Cerebellar nuclear complex (tissue), 1 donor: Measurements from ENCODE around the gene FMN1.

Experiments used
- DNase-seq, 2 experiments: peaks; one replicate each; lab custom pipeline; 2025; lab: John Stamatoyannopoulos, UW

FMN1 gene

DNA sequence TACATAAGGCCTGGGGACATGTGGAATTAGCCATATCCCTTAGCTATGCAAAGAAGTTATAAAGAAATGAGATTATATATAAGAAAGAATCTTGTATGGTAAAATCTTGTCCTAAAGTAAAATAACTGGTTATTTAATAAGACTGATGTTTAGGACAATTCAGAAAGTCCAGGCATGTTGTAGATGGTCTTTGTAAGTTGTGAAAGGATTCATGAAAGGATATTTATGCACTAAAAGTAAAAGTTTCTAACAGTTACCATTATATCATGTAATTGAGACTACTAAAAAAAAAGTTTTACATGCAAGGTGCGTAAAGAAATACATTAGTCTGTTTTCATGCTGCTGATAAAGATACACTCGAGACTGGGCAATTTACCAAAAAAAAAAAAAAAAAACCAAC, 146.3 kb downstream of the FMN1 start:
- DNase-seq, result no peak

DNA sequence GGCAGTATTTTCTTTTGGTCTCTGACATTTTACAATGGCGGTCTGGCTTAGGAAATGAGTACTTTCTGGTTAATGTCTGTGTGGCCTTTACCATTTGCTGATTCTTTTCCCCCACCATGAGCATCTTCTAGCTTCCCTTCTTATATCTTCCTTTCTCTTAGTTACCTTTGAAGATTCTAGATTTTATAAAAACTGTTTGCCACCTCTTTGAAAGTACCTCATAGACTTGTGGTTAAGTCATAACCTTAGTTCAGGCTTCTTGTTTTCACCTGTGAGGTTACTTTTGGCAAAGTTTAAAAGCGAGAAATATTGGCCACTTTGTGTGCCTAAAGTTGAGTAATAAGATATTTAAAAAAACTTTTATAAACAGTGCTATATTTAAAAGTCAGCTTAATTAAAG, 147.4 kb downstream of the FMN1 start:
- no peak for DNase-seq

DNA sequence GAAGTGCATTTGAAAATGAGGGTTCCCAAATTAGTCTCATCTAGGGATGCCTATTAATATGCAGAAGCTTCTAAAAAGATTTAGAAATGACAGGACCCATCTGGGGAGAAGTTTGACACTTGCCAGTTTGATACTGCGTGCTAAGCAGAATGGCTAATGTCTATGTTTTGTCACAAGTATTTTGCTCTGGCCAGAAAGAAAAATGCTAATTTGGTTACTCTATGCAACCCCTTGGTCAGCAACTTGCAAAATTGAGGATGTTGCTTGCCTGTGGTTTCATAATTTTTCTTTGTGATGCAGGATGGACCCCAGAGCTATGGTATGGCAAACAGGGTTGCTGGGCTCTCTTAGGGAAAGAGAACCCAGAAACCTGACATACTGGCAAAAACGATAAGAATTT, 148.2 kb downstream of the FMN1 start:
- DNase-seq, result no peak

GRCh38 chr15:33045066-33045810, 149.3 kb downstream of the FMN1 start:
- DNase-seq, result no peak

- DNase-seq, result no peak
Observed at GRCh38 chr15:33044598-33044997, 149.9 kb downstream of the FMN1 start.

- DNase-seq, result no peak
Observed at GRCh38 chr15:33043636-33044035, 150.9 kb downstream of the FMN1 start.

GRCh38 chr15:33040496-33040895, 154.0 kb downstream of the FMN1 start:
- no peak for DNase-seq

GRCh38 chr15:33034588-33034987, 159.9 kb downstream of the FMN1 start:
- DNase-seq, result no peak

- no peak for DNase-seq
Observed at GRCh38 chr15:33032053-33032452, 162.5 kb downstream of the FMN1 start.

DNA sequence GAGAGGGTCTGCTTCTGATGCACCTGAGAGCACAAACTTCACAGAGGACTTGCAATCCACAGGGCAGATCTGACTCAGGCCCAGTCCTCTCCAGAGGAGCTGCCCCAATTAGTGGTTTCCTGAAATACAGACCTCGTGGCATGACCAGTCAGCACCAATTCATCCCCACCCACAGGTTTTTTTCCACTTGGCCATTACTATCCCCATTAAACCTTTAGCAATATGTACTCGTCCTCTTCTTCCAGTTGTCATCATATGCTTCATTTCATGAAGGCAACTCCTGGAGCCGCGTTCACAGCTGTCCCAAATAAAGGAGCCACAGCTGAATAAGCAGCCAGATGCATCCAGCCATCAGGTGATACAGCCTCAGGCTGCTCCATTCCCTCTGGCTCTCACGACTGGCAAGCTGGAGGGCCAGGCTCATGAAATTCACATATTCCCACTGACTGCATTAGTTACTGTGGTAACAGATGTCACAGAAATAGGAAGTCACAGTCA, 163.1 kb downstream of the FMN1 start:
- no peak for DNase-seq

- no peak for DNase-seq
Observed at GRCh38 chr15:33030315-33030714, 164.2 kb downstream of the FMN1 start.

- DNase-seq, result no peak
Observed at GRCh38 chr15:33029109-33029652, 165.3 kb downstream of the FMN1 start.

- no peak for DNase-seq
Observed at GRCh38 chr15:33028495-33028894, 166.0 kb downstream of the FMN1 start.

DNA sequence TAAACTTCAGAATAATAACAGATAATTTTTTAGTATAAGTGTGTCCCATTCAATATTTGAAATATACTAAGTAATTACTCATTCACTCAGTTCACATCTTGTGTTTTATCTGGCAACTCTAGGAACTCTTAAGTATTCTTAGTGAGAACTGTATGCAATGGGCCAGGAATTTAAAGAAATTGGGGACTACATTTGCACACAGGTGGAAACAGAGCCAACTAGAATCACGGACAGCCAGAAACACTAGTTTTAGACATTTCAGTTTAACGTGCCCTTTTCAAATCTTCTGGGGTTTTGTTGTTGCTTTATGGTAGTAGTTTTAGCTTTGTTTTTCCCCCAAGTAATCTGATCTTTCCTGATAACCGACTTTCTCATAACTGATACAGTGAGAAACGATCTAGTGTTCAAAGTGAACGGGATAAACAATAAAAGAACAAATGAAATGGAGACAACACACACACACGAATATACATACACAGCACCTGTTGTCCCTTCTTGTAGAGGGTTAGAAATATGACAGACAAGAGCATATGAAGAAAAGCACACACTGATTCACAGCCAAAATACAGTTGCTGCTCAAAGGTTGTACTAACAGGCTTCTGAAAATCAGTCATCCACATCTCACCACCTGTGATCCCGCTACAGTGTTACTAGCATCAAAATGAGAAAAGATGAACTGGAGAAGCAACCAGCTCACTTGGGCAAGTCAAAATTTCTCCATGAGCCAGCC, 167.0 kb downstream of the FMN1 start:
- DNase-seq, result no peak

DNA sequence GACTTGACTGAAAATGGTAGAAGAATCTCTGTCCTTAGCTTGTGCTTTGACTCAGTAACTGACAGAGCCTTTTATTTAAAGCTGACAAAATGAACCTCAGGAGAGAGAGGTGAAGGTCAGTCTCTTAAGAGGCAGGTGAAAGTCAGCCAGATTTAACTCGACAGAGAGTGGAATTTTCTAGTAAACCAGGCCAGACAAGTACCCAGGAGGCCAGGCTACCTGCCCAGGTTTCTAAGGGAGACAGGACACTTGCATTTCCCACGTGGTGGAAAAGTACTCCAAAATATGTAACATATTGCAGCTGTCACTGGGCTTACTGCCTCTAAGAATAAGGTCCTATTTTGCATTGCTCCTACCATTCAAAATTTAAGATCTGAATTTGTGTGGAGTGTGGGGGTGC, 167.9 kb downstream of the FMN1 start:
- no peak for DNase-seq

- DNase-seq, result no peak
Observed at GRCh38 chr15:33022629-33023028, 171.9 kb downstream of the FMN1 start.

DNA sequence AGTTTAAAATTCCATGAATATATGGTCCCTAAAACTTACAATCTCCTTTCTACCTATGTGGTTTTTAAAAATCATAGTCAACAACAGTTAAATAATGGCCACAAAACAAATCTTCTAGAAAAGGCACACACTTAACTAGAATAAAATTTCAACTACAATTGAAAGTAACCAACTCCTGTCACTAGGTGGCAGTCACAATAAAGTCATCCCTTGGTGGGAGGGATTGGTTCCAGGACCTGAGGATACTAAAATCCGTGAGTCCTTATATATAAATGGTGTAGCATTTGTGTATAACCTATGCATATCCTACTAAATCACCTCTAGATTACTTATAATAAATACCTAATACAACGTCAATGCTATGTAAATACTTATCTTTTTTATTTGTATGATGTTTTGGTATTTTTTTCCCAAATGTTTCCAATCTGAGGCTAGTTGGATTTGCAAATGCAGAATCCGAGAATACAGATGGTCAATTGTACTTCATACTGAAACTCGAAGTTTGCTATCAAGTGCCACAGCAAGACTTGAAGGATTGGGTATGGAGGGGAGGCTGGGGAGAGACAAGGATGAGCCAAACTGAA, 172.6 kb downstream of the FMN1 start:
- DNase-seq, result no peak

GRCh38 chr15:33019354-33019981, 175.0 kb downstream of the FMN1 start:
- no peak for DNase-seq

GRCh38 chr15:33016405-33017024, 178.0 kb downstream of the FMN1 start:
- no peak for DNase-seq

- DNase-seq, result no peak
Observed at GRCh38 chr15:33014586-33014985, 179.9 kb downstream of the FMN1 start.

GRCh38 chr15:33013827-33014445, 180.6 kb downstream of the FMN1 start:
- DNase-seq, result no peak
